B cell (primary cell): ENCODE results near the gene C18orf63. TPM values are rescaled to one million over a fixed set of nuclear protein-coding genes. Genes with fewer than 3 reads are reported as not detected.
A peak's percentile ranks its signal among the peaks of the same experiment; 100 is the strongest.

Experiments used
- ATAC-seq: fragments of 200-7000 bp; cut with Tn5 transposase; one replicate; pipeline ENCODE4 v1.10.0; 2021; ENCODE audit warnings: low read depth, mild to moderate bottlenecking, moderate number of reproducible peaks, moderate library complexity
- CTCF ChIA-PET: fragments of 350-600 bp; sonication (Branson Sonifier 250); formaldehyde crosslinking; loops from one replicate; lab custom pipeline; 2021; ENCODE audit warnings: antibody characterized with exemption, inconsistent platforms; lab: Charles Lee
- POLR2A ChIA-PET: fragments of 350-600 bp; sonication (Branson Sonifier 250); formaldehyde crosslinking; loops from one replicate; lab custom pipeline; 2021; ENCODE audit warnings: antibody characterized with exemption; lab: Charles Lee
- DNase-seq: peaks from one replicate; pipeline ENCODE4 v3.0.0; 2013
- H2AFZ ChIP-seq: 2 replicates; pipeline ENCODE4 v1.6.1; 2012; ENCODE audit warnings: mild to moderate bottlenecking, low read depth, low read length; ENCODE audit not compliant: insufficient read depth, poor library complexity, severe bottlenecking
- H3K27ac ChIP-seq, 2 donors: 1 replicate in 1 of 2; 2 replicates in 1 of 2; pipeline ENCODE4 v1.5.1; 2012 to 2013; ENCODE audit warnings: low read length in 2 of 2, mild to moderate bottlenecking in 2 of 2, moderate library complexity in 1 of 2
- H3K27me3 ChIP-seq, 4 experiments: fragments of 200-600 bp in 1 of 4; sonication (generic) in 1 of 4; replicated peaks in 1 of 4; 1 replicate in 2 of 4; 2 replicates in 2 of 4; pipeline versions ENCODE4 v1.6.1 to v1.7.0; 2013 to 2016; ENCODE audit warnings: low read length in 3 of 4, mild to moderate bottlenecking in 2 of 4, mixed read lengths in 1 of 4, moderate library complexity in 1 of 4; ENCODE audit not compliant: insufficient read depth in 4 of 4, control insufficient read depth in 3 of 4; ENCODE audit errors: control extremely low read depth in 1 of 4
- H3K36me3 ChIP-seq, 2 experiments: replicated peaks in 1 of 2; 1 replicate in 1 of 2; 2 replicates in 1 of 2; pipeline versions ENCODE4 v1.6.1 to v1.7.1; 2013; ENCODE audit warnings: low read length in 1 of 2; ENCODE audit not compliant: insufficient read depth in 2 of 2, control insufficient read depth in 1 of 2; ENCODE audit errors: control extremely low read depth in 1 of 2, extremely low read depth in 1 of 2
- H3K4me1 ChIP-seq, 2 donors: fragments of 200-600 bp in 1 of 2; sonication (generic) in 1 of 2; 1 replicate in 1 of 2; 2 replicates in 1 of 2; pipeline versions ENCODE4 v1.5.1 to v1.6.1; 2013 to 2017; ENCODE audit warnings: low read length in 2 of 2; ENCODE audit not compliant: control insufficient read depth in 2 of 2, insufficient read depth in 2 of 2
- H3K4me2 ChIP-seq: replicated peaks from 2 replicates; pipeline ENCODE3; 2012; ENCODE audit warnings: mild to moderate bottlenecking, low read depth, low read length; ENCODE audit not compliant: poor library complexity, severe bottlenecking
- H3K4me3 ChIP-seq, 5 experiments: fragments of 200-600 bp in 1 of 5; sonication (generic) in 1 of 5; 1 replicate in 3 of 5; 2 replicates in 2 of 5; pipeline versions ENCODE4 v1.5.1 to v1.7.0; 2011 to 2016; ENCODE audit warnings: low read length in 4 of 5, mild to moderate bottlenecking in 4 of 5, low read depth in 2 of 5, control low read depth in 1 of 5, moderate library complexity in 1 of 5; ENCODE audit not compliant: insufficient read depth in 1 of 5; ENCODE audit errors: control extremely low read depth in 1 of 5, extremely low read depth in 1 of 5
- H3K79me2 ChIP-seq: fragments of 200-600 bp; sonication (generic); one replicate; pipeline ENCODE4 v1.6.0; 2016; ENCODE audit warnings: low read length; ENCODE audit not compliant: control insufficient read depth, insufficient read depth
- H3K9ac ChIP-seq: fragments of 200-600 bp; sonication (generic); 2 replicates; pipeline ENCODE4 v1.6.1; 2017; ENCODE audit warnings: mild to moderate bottlenecking, low read length, moderate library complexity
- H3K9me3 ChIP-seq, 3 donors: one replicate each; pipeline versions ENCODE4 v1.6.1 to v1.7.1; 2013; ENCODE audit warnings: low read length in 2 of 3; ENCODE audit not compliant: control insufficient read depth in 2 of 3, insufficient read depth in 1 of 3; ENCODE audit errors: control extremely low read depth in 1 of 3
- H4K20me1 ChIP-seq: 2 replicates; pipeline ENCODE4 v1.6.0; 2012; ENCODE audit warnings: mild to moderate bottlenecking, low read length; ENCODE audit not compliant: insufficient read depth, control insufficient read depth, poor library complexity, severe bottlenecking
- H3K27ac Mint-ChIP-seq: one replicate; pipeline ENCODE4 v1.8.0; 2021; ENCODE audit warnings: mixed read lengths
- H3K27me3 Mint-ChIP-seq: one replicate; pipeline ENCODE4 v1.8.0; 2021; ENCODE audit warnings: mixed read lengths
- H3K4me1 Mint-ChIP-seq: one replicate; pipeline ENCODE4 v1.8.0; 2021; ENCODE audit warnings: mixed read lengths
- H3K4me3 Mint-ChIP-seq: one replicate; pipeline ENCODE4 v1.8.0; 2021; ENCODE audit warnings: mixed read lengths
- H3K9me3 Mint-ChIP-seq: one replicate; pipeline ENCODE4 v1.8.0; 2022; ENCODE audit warnings: mixed read lengths; ENCODE audit not compliant: insufficient read depth
- CTCF ChIP-seq: fragments of 200-600 bp; IDR thresholded peaks from one replicate; pipeline ENCODE4 v1.8.0; 2022; ENCODE audit warnings: antibody characterized with exemption, mild to moderate bottlenecking
- EZH2 ChIP-seq: IDR thresholded peaks from 2 replicates; pipeline ENCODE4 v1.6.1; 2012; ENCODE audit warnings: borderline replicate concordance, low read depth, mild to moderate bottlenecking, moderate library complexity, low read length; ENCODE audit not compliant: insufficient read depth, poor library complexity, severe bottlenecking
- WGBS: methylation state at CpG from one replicate; pipeline ENCODE4 v1.1.5; 2013; ENCODE audit warnings: missing lambda C conversion rate; ENCODE audit not compliant: insufficient coverage; 5-methylcytosine and 5-hydroxymethylcytosine counted together
- intact Hi-C: fragments of 100-400 bp; cut with micrococcal nuclease; formaldehyde crosslinking; loops from one replicate; pipeline ENCODE4 v1.10.0; 2022
- polyA plus RNA-seq: library from polyadenylated mRNA; depleted of rRNA; stranded (reverse); fragments of >200 nt; gene quantifications from 2 replicates; pipeline ENCODE4 v1.2.3, GENCODE V29; 2012
- total RNA-seq, 2 donors: library from RNA; stranded (reverse); fragments of 120-200 nt in 1 of 2; gene quantifications; 1 replicate in 1 of 2; 2 replicates in 1 of 2; pipeline versions ENCODE4 v1.2.3 to v1.2.4, GENCODE V29; 2013 to 2022

Gene C18orf63
- total and polyA plus RNA-seq, 2 donors (not counting 1 experiment from before 2014, with no cell fraction given) = not detected

- peak overlapping the region; percentile 76 for H3K9ac ChIP-seq
- peaks cover 27% of the 10 kb centered on the region for H3K79me2 ChIP-seq
- H4K20me1 ChIP-seq = peaks cover 12% of the 10 kb centered on the region
- no peaks in the 10 kb centered on the region for H3K9me3 Mint-ChIP-seq
- peak overlapping the region; percentile 87 for H2AFZ ChIP-seq
- intact Hi-C loops = loop anchor here (5.0 kb wide), 1 partner anchor 44 kb away; no protein-coding TSS in a partner anchor
- CTCF ChIA-PET = no interaction called here
- 29% methylated on average over 48 of the region's 57 CpGs for WGBS
- no peaks in the 10 kb centered on the region for H3K27me3 Mint-ChIP-seq
- H3K4me3 ChIP-seq = peak overlapping the region in 4 of 5 experiments; percentile 82 to 97 (median 88)
- peaks cover 0 to 3% (median 0%) of the 10 kb centered on the region in 3 donors for H3K9me3 ChIP-seq
- peak overlapping the region; percentile 2 for H3K27ac Mint-ChIP-seq
- peaks cover 45% of the 10 kb centered on the region for H3K4me1 Mint-ChIP-seq
- TF ChIP-seq CTCF (no peak), EZH2 (no peak)
- no peaks in the 10 kb centered on the region for H3K27me3 ChIP-seq
- DNase-seq (no peak), ATAC-seq (no peak)
- H3K36me3 ChIP-seq = no peaks in the 10 kb centered on the region
- peak overlapping the region in 1 of 2 donors; percentile 66 for H3K27ac ChIP-seq
- POLR2A ChIA-PET = no interaction called here
- H3K4me1 ChIP-seq = peaks cover 15 to 26% of the 10 kb centered on the region in 2 donors
- peak overlapping the region; percentile 93 for H3K4me2 ChIP-seq
- no peak overlapping the region for H3K4me3 Mint-ChIP-seq
Measured at GRCh38 chr18:74290794-74291471, 24.7 kb upstream of the C18orf63 start.

GRCh38 chr18:74291472-74291770, 24.2 kb upstream of the C18orf63 start:
- no peak overlapping the region for H3K4me3 Mint-ChIP-seq
- ATAC-seq = no peak
- Histone ChIP-seq H4K20me1 (peaks cover 12% of the 10 kb centered on the region), H3K9me3 (peaks cover 0 to 3% (median 0%) of the 10 kb centered on the region in 3 donors), H3K9ac (peak overlapping the region; percentile 76), H2AFZ (peak overlapping the region; percentile 87), H3K4me3 (peak overlapping the region; percentile 66 to 97 (median 85)), H3K79me2 (peaks cover 27% of the 10 kb centered on the region), H3K4me1 (peaks cover 15 to 26% of the 10 kb centered on the region in 2 donors), H3K36me3 (no peaks in the 10 kb centered on the region), H3K4me2 (peak overlapping the region; percentile 93), H3K27ac (peak overlapping the region; percentile 56 to 66), H3K27me3 (no peaks in the 10 kb centered on the region)
- H3K9me3 Mint-ChIP-seq = no peaks in the 10 kb centered on the region
- intact Hi-C loops = loop anchor here (5.0 kb wide), 1 partner anchor 44 kb away; no protein-coding TSS in a partner anchor
- CTCF ChIA-PET = no interaction called here
- H3K27me3 Mint-ChIP-seq = no peaks in the 10 kb centered on the region
- TF ChIP-seq CTCF (peak; percentile 16), EZH2 (no peak)
- H3K4me1 Mint-ChIP-seq = peaks cover 44% of the 10 kb centered on the region
- 0% methylated on average over 30 of the region's 30 CpGs for WGBS
- POLR2A ChIA-PET = no interaction called here
- H3K27ac Mint-ChIP-seq = peak overlapping the region; percentile 89
- DNase-seq = no peak
